8988T (cell line): ENCODE results near the gene DHRS3.
"Not testable (repeated sequence)": the region's sequence is repeated elsewhere in the genome, so short reads cannot be mapped to it uniquely, and the experiment has no call there.

Experiments
- DNase-seq: peaks from one replicate; pipeline ENCODE4 v3.0.0; 2011

DHRS3 gene

GRCh38 chr1:12617901-12618660 lies at the start of gene DHRS3:
Gene DHRS3, minus strand, starts transcription at chr1:12618210. Its CDS starts 862 bp downstream, at chr1:12617348.
- no peak for DNase-seq

GRCh38 chr1:12666141-12666735 lies 48.2 kb upstream of the DHRS3 start:
- DNase-seq = no peak

- no peak for DNase-seq
Observed at GRCh38 chr1:12665511-12665910, 47.5 kb upstream of the DHRS3 start.

GRCh38 chr1:12662556-12662955 lies 44.5 kb upstream of the DHRS3 start:
- no peak for DNase-seq

GRCh38 chr1:12661606-12662219 lies 43.7 kb upstream of the DHRS3 start:
- no peak for DNase-seq

- peak; percentile 76 for DNase-seq
Observed at GRCh38 chr1:12658531-12659453, 40.8 kb upstream of the DHRS3 start.

GRCh38 chr1:12657885-12658512 lies 40.0 kb upstream of the DHRS3 start:
- not testable (repeated sequence) for DNase-seq

GRCh38 chr1:12657060-12657884 lies 39.3 kb upstream of the DHRS3 start:
- DNase-seq = no peak

- DNase-seq = no peak
Observed at GRCh38 chr1:12656575-12656974, 38.6 kb upstream of the DHRS3 start.

- no peak for DNase-seq
Observed at GRCh38 chr1:12654657-12655056, 36.6 kb upstream of the DHRS3 start.

GRCh38 chr1:12654004-12654567 lies 36.1 kb upstream of the DHRS3 start:
- DNase-seq = no peak

GRCh38 chr1:12649971-12650421 lies 32.0 kb upstream of the DHRS3 start:
- DNase-seq = no peak

- no peak for DNase-seq
Observed at GRCh38 chr1:12648741-12649140, 30.7 kb upstream of the DHRS3 start.

GRCh38 chr1:12645401-12645800 lies 27.4 kb upstream of the DHRS3 start:
- DNase-seq = not testable (repeated sequence)

GRCh38 chr1:12644829-12645228 lies 26.8 kb upstream of the DHRS3 start:
- no peak for DNase-seq

GRCh38 chr1:12644237-12644636 lies 26.2 kb upstream of the DHRS3 start:
- DNase-seq = no peak

- no peak for DNase-seq
Observed at GRCh38 chr1:12643785-12644184, 25.8 kb upstream of the DHRS3 start, which contains the start of gene AADACL4. Gene AADACL4, plus strand, starts transcription at chr1:12644085. Its CDS starts 462 bp downstream, at chr1:12644547.

- DNase-seq = no peak
Observed at GRCh38 chr1:12643079-12643478, 25.1 kb upstream of the DHRS3 start.

- DNase-seq = no peak
Observed at GRCh38 chr1:12640958-12641272, 22.9 kb upstream of the DHRS3 start.

- DNase-seq = no peak
Observed at GRCh38 chr1:12640237-12640957, 22.4 kb upstream of the DHRS3 start.

GRCh38 chr1:12637693-12638092 lies 19.7 kb upstream of the DHRS3 start:
- DNase-seq = no peak
